Measurements from ENCODE around the gene JPH4. TPM values are rescaled to one million over a fixed set of nuclear protein-coding genes. Genes with fewer than 3 reads are reported as not detected.
A peak's percentile ranks its signal among the peaks of the same experiment; 100 is the strongest.

The JPH4 gene
- polyA plus RNA-seq, 1 donor (not counting 4 experiments of a cell fraction or from before 2014, with no cell fraction given) = 0.01 TPM

DNA sequence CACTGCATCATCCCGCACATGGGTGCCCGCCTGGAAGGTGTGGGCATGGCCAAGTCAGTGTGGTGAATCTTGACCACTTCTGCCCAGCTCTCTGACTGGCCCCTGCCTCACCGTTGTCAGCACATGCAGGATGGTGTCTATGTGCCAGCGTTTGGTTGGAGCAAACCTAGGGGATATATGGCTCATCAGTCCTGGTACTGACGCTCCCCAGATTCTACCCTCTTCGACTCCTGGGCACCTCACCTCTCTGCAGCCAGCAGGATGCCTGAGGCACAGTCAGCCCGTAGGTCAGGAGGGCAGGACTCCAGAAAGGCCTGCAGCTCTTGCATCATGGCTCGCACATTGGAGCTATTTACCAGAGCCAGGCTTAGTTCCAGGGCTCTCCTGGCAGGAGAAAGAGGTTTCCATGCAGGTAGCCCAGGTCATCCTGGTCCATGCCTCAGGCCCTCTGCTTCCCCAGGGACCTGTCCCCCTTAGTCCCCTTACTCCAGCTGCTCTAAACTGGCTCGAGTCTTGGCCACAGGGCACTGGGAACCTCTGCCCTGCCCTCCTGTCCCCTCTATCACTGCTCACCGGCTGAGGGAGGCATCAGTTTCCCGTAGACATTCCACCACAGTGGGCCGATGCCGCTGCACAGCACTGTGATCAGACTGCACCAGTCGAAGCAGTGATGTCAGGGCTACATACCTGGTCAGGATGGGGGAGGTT is 15.0 kb downstream of the JPH4 start:
- H3K79me2 ChIP-seq (ENCODE audit: control insufficient read depth, insufficient read depth, low read length) = peaks cover 21% of the 10 kb centered on the region
- H3K36me3 ChIP-seq (ENCODE audit: control insufficient read depth in 2 of 2, extremely low read depth in 1 of 2, insufficient read depth in 2 of 2, low read length in 2 of 2) = peaks cover 48 to 54% of the 10 kb centered on the region in 2 experiments
- no peaks in the 10 kb centered on the region for H3K27me3 ChIP-seq (ENCODE audit: control insufficient read depth, extremely low read depth, insufficient read depth, low read length)
- TF ChIP-seq, protein P1, sequence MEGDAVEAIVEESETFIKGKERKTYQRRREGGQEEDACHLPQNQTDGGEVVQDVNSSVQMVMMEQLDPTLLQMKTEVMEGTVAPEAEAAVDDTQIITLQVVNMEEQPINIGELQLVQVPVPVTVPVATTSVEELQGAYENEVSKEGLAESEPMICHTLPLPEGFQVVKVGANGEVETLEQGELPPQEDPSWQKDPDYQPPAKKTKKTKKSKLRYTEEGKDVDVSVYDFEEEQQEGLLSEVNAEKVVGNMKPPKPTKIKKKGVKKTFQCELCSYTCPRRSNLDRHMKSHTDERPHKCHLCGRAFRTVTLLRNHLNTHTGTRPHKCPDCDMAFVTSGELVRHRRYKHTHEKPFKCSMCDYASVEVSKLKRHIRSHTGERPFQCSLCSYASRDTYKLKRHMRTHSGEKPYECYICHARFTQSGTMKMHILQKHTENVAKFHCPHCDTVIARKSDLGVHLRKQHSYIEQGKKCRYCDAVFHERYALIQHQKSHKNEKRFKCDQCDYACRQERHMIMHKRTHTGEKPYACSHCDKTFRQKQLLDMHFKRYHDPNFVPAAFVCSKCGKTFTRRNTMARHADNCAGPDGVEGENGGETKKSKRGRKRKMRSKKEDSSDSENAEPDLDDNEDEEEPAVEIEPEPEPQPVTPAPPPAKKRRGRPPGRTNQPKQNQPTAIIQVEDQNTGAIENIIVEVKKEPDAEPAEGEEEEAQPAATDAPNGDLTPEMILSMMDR (optimal IDR thresholded peaks at IDR 0.05 in 1 of 3, IDR thresholded peaks at IDR 0.05 in 1 of 3, conservative IDR thresholded peaks at IDR 0.05 in 1 of 3; ENCODE audit: extremely low read depth in 1 of 3, insufficient read depth in 2 of 3, low read length in 3 of 3) = no peak
- no peak for TF ChIP-seq EZH2 (IDR thresholded peaks at IDR 0.05; ENCODE audit: low read length)
- no peak for DNase-seq (ENCODE audit: low read depth, low spot score)
- H3K9ac ChIP-seq (ENCODE audit: control insufficient read depth, extremely low read depth, insufficient read depth, low read length) = no peak overlapping the region
- dilution Hi-C loops (cut with MboI; ENCODE audit: extremely low pct_ligation_motif_present, low sequenced_read_pairs) = no loop called here
- no peak overlapping the region for H3K4me3 ChIP-seq (ENCODE audit: control insufficient read depth in 2 of 3, extremely low read depth in 1 of 3, insufficient read depth in 2 of 3, low read depth in 1 of 3, low read length in 3 of 3)
- FAIRE-seq = no peak
- H2AFZ ChIP-seq (ENCODE audit: control insufficient read depth, low read length) = no peak overlapping the region
- no peaks in the 10 kb centered on the region for H3K9me3 ChIP-seq (ENCODE audit: control insufficient read depth, low read depth, low read length)
- peaks cover 9% of the 10 kb centered on the region for H4K20me1 ChIP-seq (ENCODE audit: control insufficient read depth, extremely low read depth, insufficient read depth, low read length)
- H3K4me2 ChIP-seq (ENCODE audit: control insufficient read depth, extremely low read depth, insufficient read depth, low read depth, low read length) = no peak overlapping the region
- no peaks in the 10 kb centered on the region for H3K9me1 ChIP-seq (ENCODE audit: control insufficient read depth, extremely low read depth, insufficient read depth, low read length)
- peaks cover 17% of the 10 kb centered on the region for H3K4me1 ChIP-seq (ENCODE audit: control insufficient read depth, extremely low read depth, insufficient read depth, low read length)
- no peak overlapping the region for H3K27ac ChIP-seq (ENCODE audit: control insufficient read depth, insufficient read depth, low read length)

DNA sequence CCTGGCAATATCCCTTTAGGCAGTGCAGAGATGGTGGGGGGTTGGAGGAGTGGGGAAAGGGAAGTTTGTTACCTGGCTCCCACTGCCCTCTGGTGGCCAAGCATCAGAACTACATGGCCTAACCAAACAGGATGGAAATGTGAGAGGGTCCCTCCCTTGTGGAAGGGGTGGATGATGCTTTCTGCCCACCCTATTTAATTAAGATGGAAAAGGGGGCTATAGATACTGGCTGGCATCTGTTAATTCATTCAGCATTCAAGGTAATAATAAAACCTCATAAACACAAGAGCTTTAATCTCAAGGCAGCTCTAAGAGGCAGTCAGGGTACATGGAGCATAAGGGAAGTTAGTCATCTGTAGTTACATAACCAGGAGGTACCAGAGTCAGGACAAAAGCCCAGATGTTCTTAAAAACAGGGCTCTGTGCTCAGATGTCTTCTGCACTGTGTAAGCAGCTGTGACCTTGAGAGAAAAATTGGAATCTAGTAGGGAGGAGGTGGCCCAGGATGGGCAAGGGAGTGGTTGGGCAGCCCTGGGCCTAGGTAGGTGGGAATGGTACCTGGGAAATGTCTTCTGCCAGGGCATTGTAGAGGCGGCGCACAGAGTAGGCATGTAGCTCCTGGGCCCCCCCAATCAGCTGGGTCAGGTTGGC is 15.6 kb downstream of the JPH4 start:
- no peaks in the 10 kb centered on the region for H3K27me3 ChIP-seq (ENCODE audit: control insufficient read depth, extremely low read depth, insufficient read depth, low read length)
- H3K4me1 ChIP-seq (ENCODE audit: control insufficient read depth, extremely low read depth, insufficient read depth, low read length) = peaks cover 11% of the 10 kb centered on the region
- DNase-seq (ENCODE audit: low read depth, low spot score) (no peak), FAIRE-seq (no peak)
- H3K9ac ChIP-seq (ENCODE audit: control insufficient read depth, extremely low read depth, insufficient read depth, low read length) = no peak overlapping the region
- no peak overlapping the region for H3K27ac ChIP-seq (ENCODE audit: control insufficient read depth, insufficient read depth, low read length)
- H3K4me2 ChIP-seq (ENCODE audit: control insufficient read depth, extremely low read depth, insufficient read depth, low read depth, low read length) = no peak overlapping the region
- H3K4me3 ChIP-seq (ENCODE audit: control insufficient read depth in 2 of 3, extremely low read depth in 1 of 3, insufficient read depth in 2 of 3, low read depth in 1 of 3, low read length in 3 of 3) = no peak overlapping the region
- H3K36me3 ChIP-seq (ENCODE audit: control insufficient read depth in 2 of 2, extremely low read depth in 1 of 2, insufficient read depth in 2 of 2, low read length in 2 of 2) = peaks cover 50 to 59% of the 10 kb centered on the region in 2 experiments
- H2AFZ ChIP-seq (ENCODE audit: control insufficient read depth, low read length) = no peak overlapping the region
- TF ChIP-seq EZH2 (IDR thresholded peaks at IDR 0.05; ENCODE audit: low read length) = no peak
- TF ChIP-seq, protein P1 (optimal IDR thresholded peaks at IDR 0.05 in 1 of 3, IDR thresholded peaks at IDR 0.05 in 1 of 3, conservative IDR thresholded peaks at IDR 0.05 in 1 of 3; ENCODE audit: extremely low read depth in 1 of 3, insufficient read depth in 2 of 3, low read length in 3 of 3) = peak in 2 of 3 experiments; percentile 89 to 93
- H3K9me1 ChIP-seq (ENCODE audit: control insufficient read depth, extremely low read depth, insufficient read depth, low read length) = no peaks in the 10 kb centered on the region
- peaks cover 9% of the 10 kb centered on the region for H4K20me1 ChIP-seq (ENCODE audit: control insufficient read depth, extremely low read depth, insufficient read depth, low read length)
- peaks cover 21% of the 10 kb centered on the region for H3K79me2 ChIP-seq (ENCODE audit: control insufficient read depth, insufficient read depth, low read length)
- dilution Hi-C loops (cut with MboI; ENCODE audit: extremely low pct_ligation_motif_present, low sequenced_read_pairs) = no loop called here
- no peaks in the 10 kb centered on the region for H3K9me3 ChIP-seq (ENCODE audit: control insufficient read depth, low read depth, low read length)

All from keratinocyte (primary cell).